Measurements from ENCODE around the gene RNF151.

RNF151 gene

GRCh38 chr16:1982991-1983543, 16.4 kb downstream of the RNF151 start:
- Histone ChIP-seq H3K4me3 (ENCODE audit: insufficient read depth, low read length, poor library complexity, severe bottlenecking) (no peak overlapping the region), H3K9ac (ENCODE audit: low read length) (0 out of 2 replicates have a peak overlapping the region, but pooled peaks have one; percentile 71), H3K36me3 (ENCODE audit: low read length) (no peaks in the 10 kb centered on the region)

GRCh38 chr16:1983544-1984346, 17.1 kb downstream of the RNF151 start, which contains the start of gene GFER:
TSS of gene GFER (plus strand) at chr16:1984193. CDS start at chr16:1984219, 26 bp downstream.
- Histone ChIP-seq H4K20me1 (ENCODE audit: low read depth, low read length) (no peaks in the 10 kb centered on the region), H3K4me3 (ENCODE audit: insufficient read depth, low read length, poor library complexity, severe bottlenecking) (peak within 1 kb of the TSS; percentile 66), H3F3A (ENCODE audit: insufficient read depth) (no peaks in the 10 kb centered on the region), H2AFZ (ENCODE audit: low read depth, low read length, severe bottlenecking) (no peak within 1 kb of the TSS), H3K4me2 (ENCODE audit: low read depth, low read length, poor library complexity, severe bottlenecking) (peak within 1 kb of the TSS; percentile 73), H3K9me3 (ENCODE audit: insufficient read depth, low read length) (no peaks in the 10 kb centered on the region), H3K9me2 (replicated peaks; ENCODE audit: insufficient read depth, low read length) (no peaks in the 10 kb centered on the region), H3K79me2 (ENCODE audit: insufficient read depth, low read length) (no peaks in the 10 kb centered on the region), H3K27ac (ENCODE audit: low read depth, low read length) (no peak within 1 kb of the TSS), H3K9ac (ENCODE audit: low read length) (peak within 1 kb of the TSS; percentile 71), H3K36me3 (ENCODE audit: low read length) (no peaks in the 10 kb centered on the region), H3K27me3 (ENCODE audit: low read length) (no peaks in the 10 kb centered on the region)
- no peak for TF ChIP-seq EZH2phosphoT487 (conservative IDR thresholded peaks at IDR 0.05; ENCODE audit: low read length)
- no peak for TF ChIP-seq CTCF (IDR thresholded peaks at IDR 0.05; ENCODE audit: insufficient read depth, low read length, poor library complexity, severe bottlenecking)

More at GRCh38 chr16:1982991-1983543, 16.4 kb downstream of the RNF151 start:
- Histone ChIP-seq H3K27me3 (ENCODE audit: low read length) (no peaks in the 10 kb centered on the region), H3K4me2 (ENCODE audit: low read depth, low read length, poor library complexity, severe bottlenecking) (peak overlapping the region; percentile 73), H3F3A (ENCODE audit: insufficient read depth) (no peaks in the 10 kb centered on the region), H3K9me3 (ENCODE audit: insufficient read depth, low read length) (no peaks in the 10 kb centered on the region), H3K27ac (ENCODE audit: low read depth, low read length) (no peak overlapping the region), H4K20me1 (ENCODE audit: low read depth, low read length) (no peaks in the 10 kb centered on the region), H3K79me2 (ENCODE audit: insufficient read depth, low read length) (no peaks in the 10 kb centered on the region), H2AFZ (ENCODE audit: low read depth, low read length, severe bottlenecking) (no peak overlapping the region), H3K9me2 (replicated peaks; ENCODE audit: insufficient read depth, low read length) (no peaks in the 10 kb centered on the region)
- TF ChIP-seq CTCF (IDR thresholded peaks at IDR 0.05; ENCODE audit: insufficient read depth, low read length, poor library complexity, severe bottlenecking) (no peak), EZH2phosphoT487 (conservative IDR thresholded peaks at IDR 0.05; ENCODE audit: low read length) (no peak)

- TF ChIP-seq CTCF (IDR thresholded peaks at IDR 0.05; ENCODE audit: insufficient read depth, low read length, poor library complexity, severe bottlenecking) (no peak), EZH2phosphoT487 (conservative IDR thresholded peaks at IDR 0.05; ENCODE audit: low read length) (no peak)
These were observed 17.9 kb downstream of the RNF151 start for GRCh38 chr16:1984347-1985225.

More at GRCh38 chr16:1984347-1985225, 17.9 kb downstream of the RNF151 start:
- Histone ChIP-seq H3K4me2 (ENCODE audit: low read depth, low read length, poor library complexity, severe bottlenecking) (peak overlapping the region; percentile 73), H3F3A (ENCODE audit: insufficient read depth) (no peaks in the 10 kb centered on the region), H3K9ac (ENCODE audit: low read length) (peak overlapping the region; percentile 71), H3K9me2 (replicated peaks; ENCODE audit: insufficient read depth, low read length) (no peaks in the 10 kb centered on the region), H3K9me3 (ENCODE audit: insufficient read depth, low read length) (no peaks in the 10 kb centered on the region), H3K79me2 (ENCODE audit: insufficient read depth, low read length) (no peaks in the 10 kb centered on the region), H3K36me3 (ENCODE audit: low read length) (no peaks in the 10 kb centered on the region), H4K20me1 (ENCODE audit: low read depth, low read length) (no peaks in the 10 kb centered on the region), H3K4me3 (ENCODE audit: insufficient read depth, low read length, poor library complexity, severe bottlenecking) (peak overlapping the region; percentile 66), H2AFZ (ENCODE audit: low read depth, low read length, severe bottlenecking) (no peak overlapping the region), H3K27ac (ENCODE audit: low read depth, low read length) (no peak overlapping the region), H3K27me3 (ENCODE audit: low read length) (no peaks in the 10 kb centered on the region)

Data from SU-DHL-6 (cell line).